ENCODE data around the gene CLEC6A.
"Not testable (repeated sequence)": the region's sequence is repeated elsewhere in the genome, so short reads cannot be mapped to it uniquely, and the experiment has no call there.

The CLEC6A gene

GRCh38 chr12:8475508-8476203 is 19.9 kb downstream of the CLEC6A start:
- TF ChIP-seq CTCF (IDR thresholded peaks at IDR 0.05; ENCODE audit: low read depth, low read length): no peak
- DNase-seq (ENCODE audit: extremely low read depth, low read depth): no peak

- no peak for TF ChIP-seq CTCF (IDR thresholded peaks at IDR 0.05; ENCODE audit: low read depth, low read length)
- DNase-seq (ENCODE audit: extremely low read depth, low read depth): no peak
Measured at GRCh38 chr12:8482571-8483061, 26.9 kb downstream of the CLEC6A start.

- no peak for TF ChIP-seq CTCF (IDR thresholded peaks at IDR 0.05; ENCODE audit: low read depth, low read length)
- no peak for DNase-seq (ENCODE audit: extremely low read depth, low read depth)
Measured at GRCh38 chr12:8483079-8483478, 27.3 kb downstream of the CLEC6A start.

- TF ChIP-seq CTCF (IDR thresholded peaks at IDR 0.05; ENCODE audit: low read depth, low read length): no peak
- no peak for DNase-seq (ENCODE audit: extremely low read depth, low read depth)
Measured at GRCh38 chr12:8491646-8492530, 36.1 kb downstream of the CLEC6A start.

DNA sequence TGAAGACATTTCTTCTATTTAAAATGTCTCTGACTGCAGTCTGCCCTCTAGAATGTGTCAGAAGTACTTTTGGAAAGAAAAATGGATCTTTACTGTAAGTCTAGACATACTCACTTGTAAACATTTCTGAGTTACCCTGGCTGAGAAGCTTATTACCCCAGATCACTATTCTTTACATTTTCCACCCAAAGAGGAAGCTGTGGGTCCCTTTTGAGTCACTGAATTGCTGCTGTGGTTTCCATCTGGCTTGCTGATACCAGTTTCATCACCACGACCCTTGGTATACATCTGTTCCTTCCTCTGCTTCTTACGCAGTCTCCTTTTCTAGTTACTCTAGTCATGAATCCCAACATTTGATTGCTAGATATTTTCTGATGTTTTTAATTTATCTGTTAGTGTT is 37.3 kb downstream of the CLEC6A start:
- no peak for DNase-seq (ENCODE audit: extremely low read depth, low read depth)
- no peak for TF ChIP-seq CTCF (IDR thresholded peaks at IDR 0.05; ENCODE audit: low read depth, low read length)

DNA sequence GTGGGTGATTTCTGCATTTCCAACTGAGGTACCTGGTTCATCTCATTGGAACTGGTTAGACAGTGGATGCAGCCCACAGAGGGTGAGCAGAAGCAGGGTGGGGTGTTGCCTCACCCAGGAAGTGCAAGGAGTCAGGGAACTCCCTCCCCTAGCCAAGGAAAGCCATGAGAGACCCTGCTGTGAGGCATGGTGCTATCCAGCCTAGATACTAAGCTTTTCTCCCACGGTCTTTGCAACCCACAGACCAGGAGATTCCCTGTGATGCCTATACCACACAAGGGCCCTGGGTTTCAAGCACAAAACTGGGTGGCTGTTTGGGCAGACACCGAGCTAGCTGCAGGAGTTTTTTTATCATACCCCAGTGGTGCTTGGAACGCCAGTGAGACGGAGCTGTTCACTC is 39.9 kb downstream of the CLEC6A start:
- not testable (repeated sequence) for DNase-seq (ENCODE audit: extremely low read depth, low read depth)

- DNase-seq (ENCODE audit: extremely low read depth, low read depth): not testable (repeated sequence)
Measured at GRCh38 chr12:8496074-8496473, 40.3 kb downstream of the CLEC6A start.

DNA sequence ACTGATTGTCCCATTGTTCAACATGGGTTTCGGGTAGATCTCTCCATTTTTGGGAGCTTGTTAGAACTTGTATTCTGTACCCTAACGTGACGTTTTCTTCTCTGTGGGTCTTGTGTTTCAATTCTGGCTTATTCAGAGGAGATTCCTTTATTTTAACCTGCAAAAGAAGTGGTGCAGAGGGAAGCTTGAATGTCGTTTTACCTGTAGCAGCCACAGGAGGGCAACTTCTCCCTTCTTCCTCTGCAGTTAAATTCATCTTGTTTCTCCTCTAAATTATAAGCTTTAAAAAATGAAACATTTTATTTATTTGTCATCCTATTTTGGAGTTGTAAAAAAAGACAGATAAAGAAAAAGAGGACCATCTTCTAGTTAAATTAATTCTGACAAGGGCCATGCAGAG is 43.9 kb downstream of the CLEC6A start:
- TF ChIP-seq CTCF (IDR thresholded peaks at IDR 0.05; ENCODE audit: low read depth, low read length): no peak
- no peak for DNase-seq (ENCODE audit: extremely low read depth, low read depth)
